SH-SY5Y (cell line): ENCODE measurements around the gene PIK3AP1.

ENCODE experiments used
- GATA2 ChIP-seq: IDR thresholded peaks from 2 replicates; pipeline ENCODE4 v1.6.1; 2011; ENCODE audit warnings: mild to moderate bottlenecking, low read depth, low read length
- GATA3 ChIP-seq: IDR thresholded peaks from 2 replicates; pipeline ENCODE4 v1.6.1; 2011; ENCODE audit warnings: low read depth, mild to moderate bottlenecking, low read length, moderate library complexity

The PIK3AP1 gene

DNA sequence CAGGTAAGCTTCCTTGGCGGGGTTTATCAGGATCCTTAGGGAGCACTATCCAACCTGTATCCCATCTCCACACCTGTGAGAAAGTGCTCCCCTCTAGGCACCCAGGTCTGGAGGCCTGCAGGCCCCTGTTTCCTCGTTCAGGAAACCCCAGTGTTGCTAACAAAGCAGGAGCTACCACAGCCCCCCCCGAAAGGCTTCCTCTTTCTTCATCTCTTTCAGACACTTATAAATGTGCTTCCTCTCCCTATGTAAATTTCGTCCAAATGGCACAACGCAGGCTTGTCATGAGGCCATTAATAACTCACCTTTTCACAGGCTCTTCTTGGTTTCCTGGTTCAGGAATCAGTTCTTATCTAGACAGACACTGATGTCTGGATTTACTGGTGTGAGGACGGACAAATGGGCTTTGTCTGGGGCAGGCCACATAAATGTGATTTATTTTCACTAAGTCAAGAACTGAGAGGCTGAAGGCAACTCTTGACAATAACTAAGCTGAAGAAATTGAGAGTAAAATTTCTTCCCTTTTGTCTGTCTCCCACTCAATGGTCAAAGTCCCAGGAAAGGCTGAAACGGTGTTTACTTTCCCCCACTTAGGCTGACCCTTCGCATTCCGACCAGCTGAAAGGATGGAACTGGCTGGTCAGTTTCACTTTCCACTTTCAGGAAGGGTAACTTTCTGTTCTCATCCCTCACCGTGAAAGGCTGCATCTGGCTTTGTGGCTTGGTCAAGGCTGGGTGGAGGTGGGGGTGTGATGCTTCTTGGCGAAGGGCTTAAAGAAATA, 46.8 kb downstream of the PIK3AP1 start:
- TF ChIP-seq GATA2 (no peak), GATA3 (no peak)

DNA sequence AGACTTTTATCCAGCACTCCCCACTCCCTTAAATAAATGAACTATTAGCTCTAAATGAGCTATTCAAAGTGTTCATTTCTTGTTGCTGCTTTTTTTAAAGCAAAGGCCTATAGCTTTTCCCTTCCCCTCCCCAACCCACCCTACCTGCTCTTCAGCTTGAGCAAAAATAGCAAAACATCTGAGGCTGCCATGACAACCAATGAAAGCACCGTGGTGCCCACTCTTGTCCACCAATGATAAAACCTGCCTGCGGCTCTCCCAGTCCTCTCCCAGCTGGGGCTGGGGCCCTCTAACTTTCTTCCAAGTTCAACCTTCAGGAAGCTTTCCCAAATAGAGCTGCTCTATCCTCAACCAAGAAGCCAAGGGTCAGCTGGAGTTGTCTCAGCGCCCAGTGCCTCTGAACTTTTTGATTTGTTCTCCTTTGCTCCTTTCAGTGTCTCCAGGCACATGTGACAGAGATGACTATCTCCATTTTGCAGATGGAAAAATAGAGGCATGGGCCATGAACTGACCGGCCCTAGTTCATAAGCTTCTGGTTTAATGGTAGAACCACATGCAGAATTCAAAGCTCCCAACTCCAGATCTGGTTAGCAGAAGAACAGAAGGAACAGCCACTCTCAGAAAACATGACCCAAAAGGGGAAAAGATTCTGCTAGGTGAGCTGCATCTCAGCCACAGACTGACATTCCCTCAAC, 47.7 kb downstream of the PIK3AP1 start:
- TF ChIP-seq GATA2 (no peak), GATA3 (no peak)

DNA sequence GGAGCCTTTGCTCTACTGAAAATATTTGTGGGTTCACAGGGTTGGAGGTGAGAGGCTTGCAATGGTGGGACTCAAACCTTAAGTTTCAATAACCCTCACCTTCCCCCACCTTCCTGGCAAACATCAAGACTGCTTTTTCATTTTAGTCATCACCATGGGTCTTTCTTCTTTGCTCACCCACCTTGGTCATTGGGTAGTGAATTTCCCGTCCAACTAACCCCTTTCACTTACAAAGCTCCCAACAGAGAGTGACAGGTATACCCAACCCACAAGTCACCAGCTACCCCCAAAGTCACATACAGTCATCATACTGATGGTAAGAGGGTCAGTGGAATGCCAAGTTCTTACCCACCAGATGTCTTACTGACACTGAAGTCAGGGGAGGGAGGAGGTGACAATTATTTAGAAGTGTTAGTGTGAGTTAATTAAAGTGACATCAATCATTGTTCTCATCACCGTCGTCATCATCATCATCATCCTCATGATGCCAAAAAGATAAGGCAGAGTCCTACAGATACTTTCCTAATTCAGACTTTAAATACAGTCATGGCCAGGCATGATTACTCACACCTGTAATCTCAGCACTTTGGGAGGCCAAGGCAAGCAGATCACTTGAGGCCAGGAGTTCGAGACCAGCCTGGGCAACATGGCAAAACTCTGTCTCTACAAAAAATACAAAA, 49.0 kb downstream of the PIK3AP1 start:
- TF ChIP-seq GATA3 (no peak), GATA2 (no peak)

DNA sequence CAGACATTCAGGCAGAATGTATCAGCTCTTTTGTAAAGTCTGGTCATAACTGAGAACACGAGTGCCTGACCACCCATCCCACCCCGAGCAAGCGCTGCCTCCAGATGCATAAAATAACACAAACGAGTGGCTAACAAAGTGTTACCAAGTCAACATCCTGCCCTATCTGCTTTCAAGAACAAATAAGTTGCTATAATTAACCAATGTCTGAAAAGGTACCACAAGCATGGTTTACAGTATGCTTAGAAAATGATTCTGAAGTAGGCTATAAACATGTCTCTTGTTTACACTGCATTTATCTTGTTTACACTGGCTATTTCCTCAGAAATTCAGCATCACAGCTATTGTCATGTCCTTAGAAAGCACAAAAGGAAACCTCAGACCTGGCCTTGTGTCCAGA, 49.5 kb downstream of the PIK3AP1 start:
- no peak for TF ChIP-seq GATA3
- TF ChIP-seq GATA2: no peak

- TF ChIP-seq GATA2 (no peak), GATA3 (no peak)
Observed at GRCh38 chr10:96667401-96667800, 52.9 kb downstream of the PIK3AP1 start.

GRCh38 chr10:96666741-96667140, 53.6 kb downstream of the PIK3AP1 start:
- TF ChIP-seq GATA2 (no peak), GATA3 (no peak)

- TF ChIP-seq GATA2: no peak
Observed at GRCh38 chr10:96665306-96665705, 55.0 kb downstream of the PIK3AP1 start.

DNA sequence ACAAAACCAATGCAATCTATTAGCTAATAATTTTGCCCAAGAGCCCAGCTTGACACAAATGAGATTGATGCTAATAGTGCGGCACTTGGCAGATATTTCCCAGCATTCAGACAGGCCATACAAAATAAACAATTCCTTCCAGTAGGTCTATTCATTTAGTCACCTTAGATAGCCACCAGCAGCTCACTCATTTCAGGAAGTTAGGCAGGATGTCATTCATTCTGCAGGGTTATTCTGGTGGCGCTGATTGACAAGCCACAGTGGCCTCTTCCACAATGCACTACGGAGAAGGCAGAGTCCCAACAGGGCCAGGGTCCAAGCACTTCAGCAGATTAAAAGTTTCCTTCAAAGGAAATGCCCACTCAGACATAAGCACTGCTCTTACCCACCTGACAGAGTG, 55.8 kb downstream of the PIK3AP1 start:
- TF ChIP-seq GATA2 (no peak), GATA3 (no peak)

GRCh38 chr10:96663797-96664196, 56.5 kb downstream of the PIK3AP1 start:
- TF ChIP-seq GATA2 (no peak), GATA3 (no peak)

- TF ChIP-seq GATA2 (no peak), GATA3 (no peak)
Observed at GRCh38 chr10:96661632-96662031, 58.7 kb downstream of the PIK3AP1 start.

DNA sequence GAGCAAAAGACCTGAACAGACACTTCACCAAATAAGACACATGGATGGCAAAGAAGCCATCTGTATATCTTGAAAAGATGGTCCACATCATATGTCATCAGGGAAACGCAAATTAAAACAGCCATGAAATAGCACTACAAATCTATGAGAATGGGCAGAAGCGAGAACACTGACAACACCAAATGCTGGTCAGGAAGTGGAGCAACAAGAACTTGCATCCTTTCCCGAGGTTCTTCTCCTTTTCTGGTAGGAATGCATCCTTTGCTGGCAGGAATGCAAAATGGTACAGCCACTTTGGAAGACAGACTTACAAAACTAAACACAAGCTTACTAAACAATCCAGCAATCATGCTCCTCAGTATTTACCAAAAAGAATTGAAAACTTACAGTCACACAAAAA, 60.0 kb downstream of the PIK3AP1 start:
- TF ChIP-seq GATA2 (no peak), GATA3 (no peak)

GRCh38 chr10:96658844-96659243, 61.5 kb downstream of the PIK3AP1 start:
- TF ChIP-seq GATA2 (no peak), GATA3 (no peak)

- TF ChIP-seq GATA3 (no peak), GATA2 (no peak)
Observed at GRCh38 chr10:96657385-96657784, 62.9 kb downstream of the PIK3AP1 start.

- TF ChIP-seq GATA3: no peak
- TF ChIP-seq GATA2: no peak
Observed at GRCh38 chr10:96656839-96657238, 63.5 kb downstream of the PIK3AP1 start.

- TF ChIP-seq GATA3: no peak
Observed at GRCh38 chr10:96656198-96656577, 64.1 kb downstream of the PIK3AP1 start.
